ENCODE data around the gene KIR2DL1. TPM values are rescaled to one million over a fixed set of nuclear protein-coding genes. Genes with fewer than 3 reads are reported as not detected.
A peak's percentile ranks its signal among the peaks of the same experiment; 100 is the strongest.

Gene KIR2DL1
- total and polyA plus RNA-seq, 9 of the 15 experiments (the other 6 are each of a cell fraction or from before 2014, with no cell fraction given), result not detected

DNA sequence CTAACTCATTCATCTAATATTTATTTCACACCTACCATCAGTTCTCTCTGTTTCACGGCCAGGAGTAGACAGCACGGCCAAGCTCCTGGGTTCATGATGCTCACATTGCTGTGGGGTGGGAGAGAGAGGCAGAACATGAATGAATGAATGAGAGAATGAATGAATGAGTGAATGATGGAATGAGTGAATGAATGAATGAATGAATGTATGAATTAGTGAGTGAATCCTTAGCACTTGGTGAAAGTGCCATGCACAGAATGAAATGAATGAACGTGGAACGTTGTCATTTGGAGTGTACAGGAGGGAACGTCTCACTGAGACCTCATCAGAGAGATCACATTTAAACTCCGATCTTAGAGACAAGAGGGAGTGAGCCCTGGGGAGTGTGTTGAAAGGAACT, 21.9 kb downstream of the KIR2DL1 start:
- no peak overlapping the region for H2AFZ ChIP-seq (ENCODE audit: low read depth, low read length)
- TF ChIP-seq TAF1 (IDR thresholded peaks at IDR 0.05; ENCODE audit: control insufficient read depth, extremely low read depth, insufficient read depth, low read length, severe bottlenecking), result no peak
- TF ChIP-seq NFXL1 (CRISPR knock-in tag; IDR thresholded peaks at IDR 0.05), result no peak
- TF ChIP-seq ZNF24 (IDR thresholded peaks at IDR 0.05), result peak; percentile 96
- no peak for FAIRE-seq
- H3K27me3 ChIP-seq (ENCODE audit: control insufficient read depth in 2 of 2, insufficient read depth in 2 of 2, low read length in 2 of 2), result peaks cover 6 to 29% of the 10 kb centered on the region in 2 experiments; a peak in 4 of 5 replicates
- H3K79me2 ChIP-seq (ENCODE audit: control insufficient read depth, insufficient read depth, low read length), result no peaks in the 10 kb centered on the region
- DNase-seq (ENCODE audit: extremely low read depth in 1 of 4, low spot score in 3 of 4), result no peak
- H3K9me3 ChIP-seq (replicated peaks; ENCODE audit: control insufficient read depth, insufficient read depth, low read depth, low read length), result no peaks in the 10 kb centered on the region
- no peaks in the 10 kb centered on the region for H3K4me1 ChIP-seq (replicated peaks in 1 of 2; ENCODE audit: control insufficient read depth in 2 of 2, insufficient read depth in 2 of 2, low read length in 2 of 2)
- WGBS (ENCODE audit: insufficient coverage, low coverage, missing lambda C conversion rate), result 3% methylated on average over 6 of the region's 6 CpGs
- no peaks in the 10 kb centered on the region for H3K36me3 ChIP-seq (ENCODE audit: control insufficient read depth, insufficient read depth, low read length)
- no peaks in the 10 kb centered on the region for H3K9me1 ChIP-seq (ENCODE audit: control insufficient read depth, insufficient read depth, low read length)
- no peak overlapping the region for H3K4me2 ChIP-seq (ENCODE audit: insufficient read depth, low read length)
- no TSS peak for BruUV-seq (replicated peaks)
- H3K4me3 ChIP-seq, result no peak overlapping the region
- POLR2A ChIA-PET, result no interaction called here
- intact Hi-C loops (cut with micrococcal nuclease) (no loop called here), in situ Hi-C loops (cut with MboI) (no loop called here)
- H3K9ac ChIP-seq (ENCODE audit: insufficient read depth in 1 of 2, low read depth in 2 of 2, low read length in 2 of 2), result no peak overlapping the region
- H3K27ac ChIP-seq (ENCODE audit: extremely low read depth, low read depth, low read length), result no peak overlapping the region
- CTCF ChIA-PET (ENCODE audit: low intra/inter-chr PET ratio), result no interaction called here
- no peak for ATAC-seq
- no peaks in the 10 kb centered on the region for H4K20me1 ChIP-seq (replicated peaks; ENCODE audit: control insufficient read depth, insufficient read depth, low read length)

DNA sequence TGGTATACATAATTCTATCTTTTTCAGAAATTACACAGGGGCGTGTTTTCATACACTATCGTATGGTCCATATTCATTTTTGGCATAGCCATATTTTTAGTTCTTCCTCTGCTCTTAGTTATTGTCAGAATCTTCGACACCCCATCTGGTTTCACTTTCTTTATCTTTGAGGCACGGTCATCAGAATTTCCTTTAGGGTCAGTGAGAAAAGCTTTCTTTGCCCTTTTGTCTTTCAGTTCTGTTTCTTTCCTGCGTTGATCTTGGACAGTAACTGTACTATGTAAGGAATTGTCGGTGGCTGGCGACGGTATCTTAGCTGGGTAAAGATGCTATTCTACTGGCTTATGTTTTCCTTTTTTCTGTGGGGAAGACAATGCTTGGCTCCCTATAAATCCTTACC, 23.2 kb downstream of the KIR2DL1 start:
- Histone ChIP-seq H4K20me1 (replicated peaks; ENCODE audit: control insufficient read depth, insufficient read depth, low read length) (no peaks in the 10 kb centered on the region), H3K27me3 (ENCODE audit: control insufficient read depth in 2 of 2, insufficient read depth in 2 of 2, low read length in 2 of 2) (peaks cover 4 to 25% of the 10 kb centered on the region in 2 experiments; a peak in 4 of 5 replicates), H3K79me2 (ENCODE audit: control insufficient read depth, insufficient read depth, low read length) (no peaks in the 10 kb centered on the region), H3K9me1 (ENCODE audit: control insufficient read depth, insufficient read depth, low read length) (no peaks in the 10 kb centered on the region), H3K9ac (ENCODE audit: insufficient read depth in 1 of 2, low read depth in 2 of 2, low read length in 2 of 2) (no peak overlapping the region), H3K36me3 (ENCODE audit: control insufficient read depth, insufficient read depth, low read length) (no peaks in the 10 kb centered on the region), H3K27ac (ENCODE audit: extremely low read depth, low read depth, low read length) (no peak overlapping the region), H3K4me2 (ENCODE audit: insufficient read depth, low read length) (no peak overlapping the region), H3K4me1 (replicated peaks in 1 of 2; ENCODE audit: control insufficient read depth in 2 of 2, insufficient read depth in 2 of 2, low read length in 2 of 2) (no peaks in the 10 kb centered on the region), H2AFZ (ENCODE audit: low read depth, low read length) (no peak overlapping the region), H3K9me3 (replicated peaks; ENCODE audit: control insufficient read depth, insufficient read depth, low read depth, low read length) (no peaks in the 10 kb centered on the region), H3K4me3 (no peak overlapping the region)
- TF ChIP-seq C11orf30 (IDR thresholded peaks at IDR 0.05; ENCODE audit: low read depth), result no peak
- TF ChIP-seq ARID1B (IDR thresholded peaks at IDR 0.05), result no peak
- no peak for TF ChIP-seq SAP30 (IDR thresholded peaks at IDR 0.05; ENCODE audit: borderline replicate concordance, insufficient read depth, low read depth, low read length, poor library complexity, severe bottlenecking)
- no peak for TF ChIP-seq ATF7 (IDR thresholded peaks at IDR 0.05)
- TF ChIP-seq, protein P1, sequence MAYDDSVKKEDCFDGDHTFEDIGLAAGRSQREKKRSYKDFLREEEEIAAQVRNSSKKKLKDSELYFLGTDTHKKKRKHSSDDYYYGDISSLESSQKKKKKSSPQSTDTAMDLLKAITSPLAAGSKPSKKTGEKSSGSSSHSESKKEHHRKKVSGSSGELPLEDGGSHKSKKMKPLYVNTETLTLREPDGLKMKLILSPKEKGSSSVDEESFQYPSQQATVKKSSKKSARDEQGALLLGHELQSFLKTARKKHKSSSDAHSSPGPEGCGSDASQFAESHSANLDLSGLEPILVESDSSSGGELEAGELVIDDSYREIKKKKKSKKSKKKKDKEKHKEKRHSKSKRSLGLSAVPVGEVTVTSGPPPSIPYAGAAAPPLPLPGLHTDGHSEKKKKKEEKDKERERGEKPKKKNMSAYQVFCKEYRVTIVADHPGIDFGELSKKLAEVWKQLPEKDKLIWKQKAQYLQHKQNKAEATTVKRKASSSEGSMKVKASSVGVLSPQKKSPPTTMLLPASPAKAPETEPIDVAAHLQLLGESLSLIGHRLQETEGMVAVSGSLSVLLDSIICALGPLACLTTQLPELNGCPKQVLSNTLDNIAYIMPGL (CRISPR knock-in tag; IDR thresholded peaks at IDR 0.05), result no peak
- DNase-seq (ENCODE audit: extremely low read depth in 1 of 4, low spot score in 3 of 4), result no peak
- intact Hi-C loops (cut with micrococcal nuclease), result no loop called here
- BruUV-seq (replicated peaks), result no TSS peak
- ATAC-seq, result no peak
- 3% methylated on average over 8 of the region's 8 CpGs for WGBS (ENCODE audit: insufficient coverage, low coverage, missing lambda C conversion rate)
- ChIA-PET POLR2A (no interaction called here), CTCF (ENCODE audit: low intra/inter-chr PET ratio) (no interaction called here)
- in situ Hi-C loops (cut with MboI), result no loop called here
- no peak for FAIRE-seq

Data from K562 (cell line).